Right atrium auricular region (tissue), 2 donors: ENCODE results near the gene TRA2B. TPM values are rescaled to one million over a fixed set of nuclear protein-coding genes. Genes with fewer than 3 reads are reported as not detected.

Experiments
- DNase-seq: peaks from one replicate; pipeline ENCODE4 v3.0.0-alpha.2; 2019; ENCODE audit warnings: low spot score
- H3K27ac ChIP-seq, 2 donors: fragments of 200-600 bp; sonication (generic); 1 replicate in 1 of 2; 2 replicates in 1 of 2; pipeline ENCODE4 v1.5.1; 2016 to 2019
- H3K27me3 ChIP-seq, 2 donors: fragments of 200-600 bp; sonication (generic); one replicate each; pipeline versions ENCODE4 v1.5.1 to v1.6.0; 2017 to 2019
- H3K36me3 ChIP-seq: fragments of 200-600 bp; sonication (generic); one replicate; pipeline ENCODE4 v1.5.1; 2016
- H3K4me1 ChIP-seq, 2 donors: fragments of 200-600 bp; sonication (generic); one replicate each; pipeline versions ENCODE4 v1.5.1 to v1.6.0; 2017 to 2019
- H3K4me3 ChIP-seq, 2 donors: fragments of 200-600 bp; sonication (generic); 1 replicate in 1 of 2; 2 replicates in 1 of 2; pipeline ENCODE4 v1.5.1; 2017 to 2019; ENCODE audit warnings: mild to moderate bottlenecking in 1 of 2, moderate library complexity in 1 of 2
- H3K9me3 ChIP-seq, 2 donors: fragments of 200-600 bp; sonication (generic); one replicate each; pipeline ENCODE4 v1.5.1; 2019
- total RNA-seq, 2 donors: library from RNA; depleted of rRNA; stranded (reverse); fragments of >200 nt; gene quantifications; one replicate each; pipeline ENCODE4 v1.1.0, GENCODE V29; 2016
- TF ChIP-seq, protein P1 (sequence below), 2 donors: fragments of 200-600 bp; sonication (generic); IDR thresholded peaks; one replicate each; pipeline ENCODE4 v1.5.1; 2019; ENCODE audit warnings: antibody characterized with exemption in 2 of 2

Gene TRA2B
- total RNA-seq, 2 donors from 2014 or later, result 144 to 163 TPM

DNA sequence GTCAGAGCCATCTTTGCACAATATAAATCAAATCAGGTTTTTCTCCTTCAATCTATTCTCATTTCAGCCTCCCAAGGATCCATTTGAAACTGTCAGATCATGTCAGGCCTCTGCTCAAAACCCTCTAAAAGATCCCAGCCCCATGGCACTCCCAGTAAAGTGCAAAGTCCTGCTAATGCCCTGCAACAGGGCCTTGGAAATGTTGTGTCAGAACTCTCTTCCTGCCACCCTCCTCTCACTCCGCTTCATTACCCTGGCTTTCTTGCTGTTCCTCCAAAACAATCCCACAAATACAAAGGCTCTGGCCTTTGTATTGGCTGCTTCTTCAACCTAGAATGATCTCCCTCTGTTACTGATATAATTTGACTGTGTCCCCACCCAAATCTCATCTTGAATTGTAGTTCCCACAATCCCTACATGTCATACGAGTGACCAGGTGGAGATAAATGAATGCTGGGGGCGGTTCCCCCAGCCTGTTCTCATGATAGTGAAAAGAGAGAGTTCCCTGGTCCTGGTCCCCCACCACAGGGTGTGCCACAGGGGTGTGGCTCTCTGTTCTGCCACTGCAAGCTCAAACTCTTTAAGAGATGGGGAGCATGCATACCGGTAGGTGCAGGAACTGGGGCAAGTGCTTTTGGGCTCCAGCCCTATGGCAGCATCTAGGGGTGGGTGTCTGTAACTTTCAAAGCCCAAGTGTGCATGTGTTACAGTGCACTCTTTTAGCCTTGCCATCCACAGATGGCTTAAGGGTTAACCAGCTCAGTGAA lies 22.9 kb upstream of the TRA2B start:
- DNase-seq, result no peak
- no peaks in the 10 kb centered on the region for H3K27me3 ChIP-seq
- peak overlapping the region; percentile 21 to 64 for H3K27ac ChIP-seq
- TF ChIP-seq, protein P1, sequence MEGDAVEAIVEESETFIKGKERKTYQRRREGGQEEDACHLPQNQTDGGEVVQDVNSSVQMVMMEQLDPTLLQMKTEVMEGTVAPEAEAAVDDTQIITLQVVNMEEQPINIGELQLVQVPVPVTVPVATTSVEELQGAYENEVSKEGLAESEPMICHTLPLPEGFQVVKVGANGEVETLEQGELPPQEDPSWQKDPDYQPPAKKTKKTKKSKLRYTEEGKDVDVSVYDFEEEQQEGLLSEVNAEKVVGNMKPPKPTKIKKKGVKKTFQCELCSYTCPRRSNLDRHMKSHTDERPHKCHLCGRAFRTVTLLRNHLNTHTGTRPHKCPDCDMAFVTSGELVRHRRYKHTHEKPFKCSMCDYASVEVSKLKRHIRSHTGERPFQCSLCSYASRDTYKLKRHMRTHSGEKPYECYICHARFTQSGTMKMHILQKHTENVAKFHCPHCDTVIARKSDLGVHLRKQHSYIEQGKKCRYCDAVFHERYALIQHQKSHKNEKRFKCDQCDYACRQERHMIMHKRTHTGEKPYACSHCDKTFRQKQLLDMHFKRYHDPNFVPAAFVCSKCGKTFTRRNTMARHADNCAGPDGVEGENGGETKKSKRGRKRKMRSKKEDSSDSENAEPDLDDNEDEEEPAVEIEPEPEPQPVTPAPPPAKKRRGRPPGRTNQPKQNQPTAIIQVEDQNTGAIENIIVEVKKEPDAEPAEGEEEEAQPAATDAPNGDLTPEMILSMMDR (IDR thresholded peaks at IDR 0.05), result no peak
- H3K36me3 ChIP-seq, result no peaks in the 10 kb centered on the region
- H3K4me3 ChIP-seq, result peak overlapping the region; percentile 2 to 36
- peaks cover 0 to 4% of the 10 kb centered on the region in 2 donors for H3K9me3 ChIP-seq
- H3K4me1 ChIP-seq, result no peaks in the 10 kb centered on the region

- H3K4me1 ChIP-seq, result no peaks in the 10 kb centered on the region
- TF ChIP-seq, protein P1 (IDR thresholded peaks at IDR 0.05), result no peak
- no peak for DNase-seq
- H3K27me3 ChIP-seq, result no peaks in the 10 kb centered on the region
- H3K9me3 ChIP-seq, result no peaks in the 10 kb centered on the region
- H3K36me3 ChIP-seq, result no peaks in the 10 kb centered on the region
- H3K4me3 ChIP-seq, result peak overlapping the region; percentile 2 to 36
- peak overlapping the region; percentile 21 to 64 for H3K27ac ChIP-seq
Observed at GRCh38 chr3:185959609-185960521, 22.1 kb upstream of the TRA2B start.

DNA sequence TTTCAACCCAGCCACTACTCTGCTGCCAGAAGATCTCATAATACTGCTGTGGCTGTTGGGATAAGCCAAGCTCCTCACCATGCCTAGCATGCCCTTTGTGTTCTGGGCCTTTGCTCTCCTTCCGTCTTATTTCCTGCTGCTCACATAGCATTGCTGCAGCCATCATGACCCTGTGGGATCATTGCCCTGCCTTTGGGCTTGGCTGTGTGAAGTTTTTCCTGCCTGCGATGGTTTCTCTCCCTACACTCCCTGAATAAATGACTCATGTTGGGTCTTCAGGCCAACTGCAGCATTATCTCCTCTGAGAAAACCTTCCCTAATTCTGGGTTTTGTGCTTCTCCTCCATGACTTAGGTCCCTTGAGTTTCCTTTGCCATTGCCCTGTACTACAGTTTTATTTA lies 20.8 kb upstream of the TRA2B start:
- TF ChIP-seq, protein P1 (IDR thresholded peaks at IDR 0.05), result no peak

DNA sequence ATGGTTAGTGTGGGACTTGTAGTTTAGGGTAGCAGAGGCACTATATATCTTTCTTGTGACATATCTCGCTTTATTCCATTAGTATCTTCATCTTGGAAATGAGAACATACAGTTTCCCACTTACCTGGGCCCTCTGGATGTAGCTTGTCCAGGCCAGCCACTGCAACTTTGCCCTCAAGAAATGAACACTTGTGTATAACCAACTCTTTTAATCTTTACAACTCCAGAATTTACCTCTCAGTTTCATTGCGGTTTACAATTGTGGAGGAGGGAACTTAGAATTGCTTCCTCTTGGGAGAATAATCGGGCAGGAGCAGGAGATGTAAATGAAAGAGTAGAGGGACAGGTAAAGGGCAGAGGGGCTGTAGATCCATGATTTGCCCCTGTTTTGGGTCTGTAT lies 18.4 kb upstream of the TRA2B start:
- no peak overlapping the region for H3K27ac ChIP-seq
- TF ChIP-seq, protein P1 (IDR thresholded peaks at IDR 0.05), result no peak
- no peaks in the 10 kb centered on the region for H3K27me3 ChIP-seq
- no peak for DNase-seq
- no peak overlapping the region for H3K4me3 ChIP-seq
- no peaks in the 10 kb centered on the region for H3K36me3 ChIP-seq
- no peaks in the 10 kb centered on the region for H3K4me1 ChIP-seq
- H3K9me3 ChIP-seq, result no peaks in the 10 kb centered on the region

More for the DNA sequence above, 20.8 kb upstream of the TRA2B start:
- Histone ChIP-seq H3K27ac (peak overlapping the region in 1 of 2 donors; percentile 31), H3K4me1 (no peaks in the 10 kb centered on the region), H3K9me3 (no peaks in the 10 kb centered on the region), H3K4me3 (no peak overlapping the region), H3K27me3 (no peaks in the 10 kb centered on the region), H3K36me3 (no peaks in the 10 kb centered on the region)
- DNase-seq, result no peak

DNA sequence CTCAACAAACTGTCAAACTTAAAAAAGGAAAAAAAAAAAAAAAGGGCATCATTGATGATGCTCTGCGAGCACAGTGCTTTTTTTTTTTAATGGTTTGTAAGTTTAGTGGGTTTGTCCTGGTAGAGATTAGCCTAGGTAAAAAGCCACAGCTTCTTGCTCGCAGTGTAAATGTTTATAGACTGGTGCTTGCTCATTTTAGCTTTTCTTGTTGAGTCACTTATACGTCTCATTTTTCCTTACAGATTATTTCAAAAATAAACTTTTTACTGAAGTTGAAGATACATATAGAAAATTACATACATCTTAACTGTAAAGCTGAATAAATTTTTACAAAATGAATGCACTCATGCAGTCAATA lies 16.5 kb upstream of the TRA2B start:
- Histone ChIP-seq H3K36me3 (no peaks in the 10 kb centered on the region), H3K27ac (no peak overlapping the region)
- TF ChIP-seq, protein P1 (IDR thresholded peaks at IDR 0.05), result no peak

More for the DNA sequence above, 16.5 kb upstream of the TRA2B start:
- H3K9me3 ChIP-seq, result no peaks in the 10 kb centered on the region
- H3K27me3 ChIP-seq, result no peaks in the 10 kb centered on the region
- no peak overlapping the region for H3K4me3 ChIP-seq
- no peaks in the 10 kb centered on the region for H3K4me1 ChIP-seq
- no peak for DNase-seq
